Measurements from ENCODE around the gene SCMH1.

Gene SCMH1

DNA sequence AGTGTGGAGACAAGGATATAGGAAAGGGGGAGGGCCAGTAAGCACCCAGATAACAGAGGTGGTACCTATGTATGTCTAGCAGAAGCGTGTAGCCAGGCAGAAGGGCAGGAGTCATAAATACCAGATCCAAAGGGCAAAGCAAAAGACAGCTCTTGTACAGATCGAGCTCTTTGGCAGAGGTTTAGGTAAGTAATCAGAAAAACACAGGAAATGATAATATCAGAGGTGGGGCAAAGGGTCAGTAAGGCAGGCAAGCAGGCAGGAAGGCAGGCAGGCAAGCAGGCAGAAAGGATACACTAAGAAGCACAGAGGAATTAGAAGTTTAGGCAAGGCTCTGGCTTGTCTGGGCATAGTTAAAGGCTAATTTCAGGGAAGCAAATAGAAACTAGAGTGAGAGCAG lies 197.9 kb downstream of the SCMH1 start:
- no peak for TF ChIP-seq CTCF (IDR thresholded peaks at IDR 0.05; ENCODE audit: insufficient read depth, low read depth, low read length, missing control alignments)
- DNase-seq (ENCODE audit: low read depth), result no peak
- H3K4me3 ChIP-seq (ENCODE audit: low read depth, low read length), result no peak overlapping the region

- no peak overlapping the region for H3K4me3 ChIP-seq (ENCODE audit: low read depth, low read length)
- no peak for TF ChIP-seq CTCF (IDR thresholded peaks at IDR 0.05; ENCODE audit: insufficient read depth, low read depth, low read length, missing control alignments)
- no peak for DNase-seq (ENCODE audit: low read depth)
Observed at GRCh38 chr1:41041614-41042270, 200.4 kb downstream of the SCMH1 start.

DNA sequence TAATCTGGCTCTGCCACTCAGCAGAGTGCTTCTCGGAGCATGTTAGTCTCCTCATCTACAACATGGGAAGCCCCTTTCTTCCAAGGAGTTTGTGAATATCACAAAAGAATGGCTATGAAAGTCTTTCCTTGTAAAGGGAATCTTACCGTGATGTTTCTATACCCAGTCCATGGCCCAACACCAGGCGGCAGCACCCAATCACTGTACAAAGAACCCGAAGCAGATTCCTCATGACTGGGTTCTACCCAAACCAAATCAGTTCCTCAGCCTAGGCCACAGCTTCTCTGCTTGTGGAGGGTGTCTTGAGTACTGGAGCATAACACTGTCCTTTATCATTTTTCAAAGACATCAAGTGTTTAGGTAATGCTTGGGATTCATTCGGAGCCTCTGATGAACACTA lies 204.0 kb downstream of the SCMH1 start:
- H3K4me3 ChIP-seq (ENCODE audit: low read depth, low read length), result no peak overlapping the region
- TF ChIP-seq CTCF (IDR thresholded peaks at IDR 0.05; ENCODE audit: insufficient read depth, low read depth, low read length, missing control alignments), result no peak
- DNase-seq (ENCODE audit: low read depth), result no peak

DNA sequence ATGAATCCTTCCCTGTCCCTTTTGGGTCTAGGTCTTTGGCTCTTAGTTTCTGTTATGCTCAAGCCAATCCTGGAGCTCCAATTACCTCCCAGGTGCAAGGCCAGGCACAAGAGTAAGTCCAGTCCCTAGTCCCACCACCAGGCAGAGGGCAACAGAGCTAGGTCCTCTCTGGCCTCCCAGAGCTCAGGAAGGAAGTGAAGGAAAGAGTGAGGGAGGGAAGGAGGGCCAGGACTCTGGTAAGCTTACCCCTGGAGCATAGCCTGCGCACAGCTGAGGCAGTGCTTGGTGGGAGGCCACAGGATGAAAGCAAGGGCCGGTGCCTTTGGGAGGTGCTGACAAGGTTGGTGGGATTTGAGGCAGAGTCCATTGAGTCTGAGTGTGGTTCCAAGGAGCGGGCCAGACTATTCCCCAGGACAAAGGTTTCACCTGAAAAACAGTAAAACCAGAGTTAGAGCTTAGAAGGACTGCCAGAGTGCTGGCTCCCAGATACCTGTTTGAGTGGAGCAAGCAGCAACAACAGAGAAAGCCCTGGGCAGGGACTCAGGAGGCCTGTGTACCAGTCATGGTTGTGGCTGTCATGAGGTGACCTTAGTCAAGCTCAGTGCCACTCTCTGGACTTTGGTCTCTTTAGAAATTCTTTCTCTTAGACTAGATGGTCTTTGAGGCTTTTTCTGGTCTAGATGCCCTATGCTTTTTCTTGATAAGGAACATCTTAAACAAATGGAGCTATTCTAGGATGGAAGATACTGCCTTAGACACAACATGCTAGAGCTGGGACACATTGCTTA lies 204.8 kb downstream of the SCMH1 start:
- H3K4me3 ChIP-seq (ENCODE audit: low read depth, low read length), result no peak overlapping the region
- DNase-seq (ENCODE audit: low read depth), result no peak
- no peak for TF ChIP-seq CTCF (IDR thresholded peaks at IDR 0.05; ENCODE audit: insufficient read depth, low read depth, low read length, missing control alignments)

DNA sequence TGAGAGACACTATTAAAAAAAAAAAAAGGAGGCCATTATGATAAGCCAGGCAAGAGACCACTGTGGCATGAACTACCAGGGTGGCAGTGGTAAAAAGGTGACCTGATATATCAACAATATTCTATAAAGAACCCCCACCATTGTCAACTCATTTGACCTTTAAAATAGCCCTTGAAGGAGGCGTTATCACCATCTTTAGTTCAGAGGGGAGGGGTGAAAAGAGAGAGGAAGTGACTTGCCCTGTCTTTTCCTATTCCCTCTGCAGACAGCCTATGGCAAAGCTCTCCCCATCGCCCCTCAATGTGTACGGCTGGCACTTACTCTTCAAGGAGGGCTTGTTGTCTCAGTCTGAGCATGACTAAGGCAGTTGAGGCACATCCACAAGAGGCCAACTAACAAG lies 208.8 kb downstream of the SCMH1 start:
- no peak for DNase-seq (ENCODE audit: low read depth)
- no peak for TF ChIP-seq CTCF (IDR thresholded peaks at IDR 0.05; ENCODE audit: insufficient read depth, low read depth, low read length, missing control alignments)
- H3K4me3 ChIP-seq (ENCODE audit: low read depth, low read length), result no peak overlapping the region

- TF ChIP-seq CTCF (IDR thresholded peaks at IDR 0.05; ENCODE audit: insufficient read depth, low read depth, low read length, missing control alignments), result no peak
- DNase-seq (ENCODE audit: low read depth), result no peak
- H3K4me3 ChIP-seq (ENCODE audit: low read depth, low read length), result no peak overlapping the region
Observed at GRCh38 chr1:41032147-41032546, 210.0 kb downstream of the SCMH1 start.

Data from GM12865 (cell line).